ENCODE measurements around the gene SYP. TPM values are rescaled to one million over a fixed set of nuclear protein-coding genes. Genes with fewer than 3 reads are reported as not detected.

SYP gene
- total and polyA plus RNA-seq, 10 of the 15 experiments (the other 5 are each of a cell fraction or from before 2014, with no cell fraction given), result 0.34 to 1.7 (median 0.74) TPM

- peak; percentile 70 for TF ChIP-seq BACH1 (IDR thresholded peaks at IDR 0.05; ENCODE audit: borderline replicate concordance)
- TF ChIP-seq TARDBP (IDR thresholded peaks at IDR 0.05; ENCODE audit: borderline replicate concordance), result no peak
- TF ChIP-seq ZNF622 (IDR thresholded peaks at IDR 0.05), result no peak
- peak; percentile 85 for TF ChIP-seq GATAD2B (conservative IDR thresholded peaks at IDR 0.05; ENCODE audit: low read depth)
- TF ChIP-seq MYB (IDR thresholded peaks at IDR 0.05; ENCODE audit: borderline replicate concordance, low read depth, low read length), result no peak
- TF ChIP-seq NFXL1 (IDR thresholded peaks at IDR 0.05; ENCODE audit: borderline replicate concordance), result no peak
- TF ChIP-seq TCF12 (IDR thresholded peaks at IDR 0.05; ENCODE audit: low read depth, low read length), result no peak
- TF ChIP-seq NFIC (IDR thresholded peaks at IDR 0.05; ENCODE audit: low read depth, low read length), result no peak
- peak; percentile 34; the same call in 1 of the 2 replicates for TF ChIP-seq HCFC1 (IDR thresholded peaks at IDR 0.05; ENCODE audit: low read length)
- peak; percentile 68; the same call in 1 of the 2 replicates for TF ChIP-seq NBN (IDR thresholded peaks at IDR 0.05)
- TF ChIP-seq CBX5 (IDR thresholded peaks at IDR 0.05; ENCODE audit: low read depth), result no peak
- no peak for TF ChIP-seq E2F4 (IDR thresholded peaks at IDR 0.05; ENCODE audit: low read depth, low read length)
- no peak for TF ChIP-seq BCL3 (IDR thresholded peaks at IDR 0.05; ENCODE audit: borderline replicate concordance, insufficient read depth, low read depth, low read length, poor library complexity, severe bottlenecking)
- TF ChIP-seq KLF5 (IDR thresholded peaks at IDR 0.05; ENCODE audit: partially characterized antibody), result peak; percentile 86
- no peak for TF ChIP-seq SUPT20H (IDR thresholded peaks at IDR 0.05; ENCODE audit: borderline replicate concordance, control insufficient read depth, low read depth, low read length)
- no peak for TF ChIP-seq RB1 (IDR thresholded peaks at IDR 0.05; ENCODE audit: borderline replicate concordance)
- no peak for TF ChIP-seq EED (IDR thresholded peaks at IDR 0.05; ENCODE audit: low read depth)
- TF ChIP-seq IKZF1 (conservative IDR thresholded peaks at IDR 0.05), result peak; percentile 68
- peak; percentile 30; the same call in 1 of the 2 replicates for TF ChIP-seq SIN3A (IDR thresholded peaks at IDR 0.05; ENCODE audit: low read depth, low read length)
- no peak for TF ChIP-seq RCOR1 (conservative IDR thresholded peaks at IDR 0.05; ENCODE audit: low read depth, low read length)
- TF ChIP-seq USF2 (IDR thresholded peaks at IDR 0.05; ENCODE audit: borderline replicate concordance, low read depth, low read length), result no peak
- no peak for TF ChIP-seq ZNF24 (IDR thresholded peaks at IDR 0.05)
- TF ChIP-seq SRF (IDR thresholded peaks at IDR 0.05; ENCODE audit: low read depth in 2 of 2, low read length in 2 of 2), result no peak
- peak; percentile 92; the same call in 1 of the 2 replicates for TF ChIP-seq CHD1 (IDR thresholded peaks at IDR 0.05; ENCODE audit: low read depth, low read length)
- TF ChIP-seq SMC3 (IDR thresholded peaks at IDR 0.05; ENCODE audit: borderline replicate concordance, low read length), result peak; percentile 36; the same call in 1 of the 2 replicates
- TF ChIP-seq DPF2 (IDR thresholded peaks at IDR 0.05), result peak; percentile 62; the same call in 1 of the 2 replicates
- no peak for TF ChIP-seq NFYB (IDR thresholded peaks at IDR 0.05; ENCODE audit: insufficient read depth, low read depth, low read length)
- no peak for TF ChIP-seq IRF3 (IDR thresholded peaks at IDR 0.05)
Measured at GRCh38 chrX:49163555-49164419, 36.2 kb downstream of the SYP start (continued).

Data from GM12878 (cell line).